Left kidney (tissue), 2 donors: ENCODE results near the gene TOMM40L. TPM values are rescaled to one million over a fixed set of nuclear protein-coding genes. Genes with fewer than 3 reads are reported as not detected.
"Not testable (repeated sequence)": the region's sequence is repeated elsewhere in the genome, so short reads cannot be mapped to it uniquely, and the experiment has no call there.

ENCODE experiments used
- DNase-seq: peaks from one replicate; pipeline ENCODE4 v3.0.0-alpha.2; 2013
- polyA plus RNA-seq: library from polyadenylated mRNA; unstranded; fragments of 120-200 nt; gene quantifications from one replicate; pipeline ENCODE4 v1.2.1, GENCODE V29; 2013; ENCODE audit not compliant: insufficient read length

TOMM40L gene
- polyA plus RNA-seq, 1 donor, result 14.4 TPM

GRCh38 chr1:161255302-161255701 is 29.4 kb downstream of the TOMM40L start:
- not testable (repeated sequence) for DNase-seq

DNA sequence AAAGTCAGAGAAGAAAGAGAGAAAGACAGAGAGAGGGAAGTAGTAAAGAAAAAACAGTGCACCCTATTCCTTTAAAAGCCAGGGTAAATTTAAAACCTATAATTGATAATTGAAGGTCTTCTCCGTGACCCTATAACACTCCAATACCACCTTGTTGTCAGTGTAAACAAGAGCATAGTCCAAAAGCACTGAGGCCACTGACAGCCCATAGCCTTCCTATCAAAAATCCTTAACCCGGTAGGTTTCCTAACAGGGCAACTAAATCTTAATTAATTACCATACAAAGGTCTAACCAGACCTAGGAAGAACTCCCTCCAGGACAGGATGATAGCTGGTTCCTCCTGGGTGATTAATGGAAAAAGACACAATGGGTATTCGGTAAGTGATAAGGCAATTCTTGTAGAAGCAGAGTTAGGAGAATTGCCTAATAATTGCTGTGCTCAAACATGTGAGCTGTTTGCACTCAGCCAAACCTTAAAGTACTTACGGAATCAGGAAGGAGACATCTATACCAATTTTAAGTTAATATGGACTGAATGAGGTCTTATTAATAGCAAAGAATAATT is 30.2 kb downstream of the TOMM40L start:
- not testable (repeated sequence) for DNase-seq

DNA sequence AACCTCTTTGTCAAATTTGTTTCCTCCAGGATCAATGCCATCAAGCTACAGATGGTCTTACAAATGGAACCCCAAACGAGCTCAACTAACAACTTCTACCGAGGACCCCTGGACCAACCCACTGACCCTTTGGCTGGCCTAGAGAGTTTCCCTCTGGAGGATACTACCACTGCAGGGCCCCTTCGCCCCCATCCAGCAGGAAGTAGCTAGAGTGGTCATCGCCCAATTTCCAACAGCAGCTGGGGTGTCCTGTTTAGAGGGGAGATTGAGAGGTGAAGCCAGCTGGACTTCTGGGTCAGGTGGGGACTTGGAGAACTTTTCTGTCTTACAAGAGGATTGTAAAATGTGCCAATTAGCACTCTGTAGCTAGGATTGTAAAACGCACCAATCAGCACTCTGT is 31.2 kb downstream of the TOMM40L start:
- not testable (repeated sequence) for DNase-seq

- DNase-seq, result peak; percentile 61
Observed at GRCh38 chr1:161258439-161259344, 32.8 kb downstream of the TOMM40L start, which contains the start of gene PCP4L1. PCP4L1 (plus strand) TSS chr1:161258745; CDS start chr1:161258975, 230 bp downstream.

GRCh38 chr1:161259345-161259702 is 33.5 kb downstream of the TOMM40L start:
- no peak for DNase-seq

DNA sequence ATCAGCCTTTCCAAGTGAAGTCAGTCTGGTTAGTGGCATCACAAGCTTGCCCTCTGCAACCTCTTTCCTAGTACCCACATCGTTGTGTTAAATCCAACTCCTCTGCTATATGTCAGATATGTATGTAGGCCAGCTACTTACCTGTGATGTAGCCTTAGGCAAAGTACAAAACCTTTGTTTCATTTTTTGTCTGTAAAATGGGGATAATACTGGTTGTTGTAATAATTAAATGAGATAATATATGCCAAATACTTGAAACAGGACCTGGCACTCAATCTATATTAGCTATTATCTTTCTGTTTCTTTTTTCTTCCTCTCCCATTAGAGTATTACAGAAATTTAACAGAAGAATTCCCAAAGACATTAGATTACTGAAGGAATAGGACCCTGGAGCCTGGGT is 33.9 kb downstream of the TOMM40L start:
- no peak for DNase-seq

DNA sequence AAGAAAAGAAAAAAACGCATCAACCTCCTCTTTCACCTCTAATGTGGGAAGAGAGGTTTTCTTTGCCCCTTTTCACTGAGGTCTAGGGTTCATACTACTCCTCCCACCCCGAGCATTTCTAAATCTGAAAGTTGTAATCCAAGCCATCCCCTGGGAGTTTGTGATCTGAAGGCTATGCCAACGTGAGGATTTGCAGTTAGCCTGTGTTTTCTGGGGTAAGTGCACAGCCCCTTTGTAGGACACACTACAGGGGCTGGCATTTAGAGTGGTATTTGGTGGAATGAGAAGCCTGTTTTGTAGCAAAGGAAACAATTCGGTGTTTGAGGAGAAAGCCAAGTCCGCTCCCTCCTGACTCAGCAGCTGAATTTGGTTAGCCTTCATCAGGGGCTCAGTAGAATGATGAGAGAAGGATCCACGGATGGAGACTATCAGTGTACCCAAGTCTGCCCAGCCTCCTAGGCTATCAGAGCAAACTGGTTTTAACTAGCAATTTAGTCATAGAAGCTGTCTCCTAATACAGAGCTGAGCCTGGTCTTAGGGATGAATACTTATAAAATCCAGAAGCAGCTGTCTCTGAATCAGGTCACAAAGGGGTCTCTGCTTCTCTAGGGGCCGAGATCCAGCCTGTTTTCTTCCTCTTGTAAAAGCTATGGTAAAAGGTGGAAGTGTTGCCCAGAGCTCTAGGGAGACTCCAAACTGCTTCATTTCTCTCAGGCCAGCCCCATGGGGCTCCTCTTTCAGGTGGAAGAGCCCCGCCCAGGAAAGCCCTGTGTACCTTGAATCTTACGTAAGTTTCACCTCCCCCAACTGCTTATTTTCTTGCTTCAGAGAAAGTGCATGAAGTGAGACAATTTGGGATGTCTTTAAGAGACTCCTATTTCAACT is 34.8 kb downstream of the TOMM40L start:
- DNase-seq, result no peak

DNA sequence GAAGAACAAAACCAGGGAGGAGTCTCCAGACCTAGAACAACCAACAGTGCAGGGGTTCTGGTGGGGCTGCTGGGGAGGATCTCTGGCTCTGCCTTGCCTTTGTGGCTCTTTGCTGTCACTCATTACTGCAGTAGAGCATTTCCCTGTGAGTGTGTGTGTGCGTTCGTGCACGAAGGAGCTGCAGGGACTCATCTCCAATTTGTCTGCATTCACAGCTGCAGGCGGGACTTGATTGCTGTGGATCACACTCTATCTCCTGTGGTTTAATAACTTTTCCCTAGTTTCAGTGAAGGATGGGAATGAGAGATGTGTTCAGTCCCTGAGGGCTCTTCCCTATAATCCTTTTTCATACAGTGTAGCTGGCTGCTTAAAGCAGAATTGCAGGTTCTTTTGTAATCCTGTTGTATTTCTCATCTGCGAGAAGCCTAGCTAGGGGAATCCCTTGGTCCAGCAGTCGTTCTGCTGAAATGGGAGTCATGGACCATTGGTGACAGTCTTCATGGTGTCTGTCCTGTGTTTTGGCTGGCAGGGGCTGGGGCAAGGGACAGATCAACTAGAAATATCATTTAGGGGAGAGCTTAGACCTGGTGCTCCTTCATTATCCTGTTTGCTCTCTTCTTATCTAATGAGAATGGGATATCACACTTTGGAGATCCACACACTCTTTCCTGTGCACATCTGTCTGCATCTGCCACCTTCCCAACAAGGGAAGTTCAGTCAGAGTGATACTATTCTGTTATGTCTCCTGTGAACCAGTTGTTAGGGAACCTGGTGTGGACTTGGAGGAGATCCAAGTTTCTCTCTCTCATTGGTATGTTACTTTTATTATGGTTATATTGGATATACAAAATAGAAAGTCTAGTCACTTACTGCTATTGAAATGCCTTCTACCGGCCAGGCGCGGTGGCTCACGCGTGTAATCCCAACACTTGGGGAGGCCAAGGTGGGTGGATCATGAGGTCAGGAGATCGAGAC is 35.7 kb downstream of the TOMM40L start:
- no peak for DNase-seq

DNA sequence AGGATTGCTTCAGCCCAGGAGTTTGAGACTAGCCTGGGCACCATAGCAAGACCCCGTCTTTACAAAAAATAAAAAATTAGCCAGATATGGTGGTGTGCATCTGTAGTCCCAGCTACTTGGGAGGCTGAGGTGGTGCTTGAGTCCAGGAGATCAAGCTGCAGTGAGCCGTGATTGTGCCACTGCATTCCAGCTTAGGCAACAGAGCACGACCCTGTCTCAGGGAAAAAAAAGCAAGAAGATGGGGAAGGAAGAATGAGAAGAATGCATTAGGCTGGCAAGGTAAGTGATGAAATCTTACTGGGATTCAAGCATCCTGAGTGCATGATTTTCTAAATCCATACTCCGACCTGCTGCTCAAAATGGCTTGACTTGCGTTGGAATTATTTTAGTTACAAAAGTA is 39.4 kb downstream of the TOMM40L start:
- DNase-seq, result no peak

- DNase-seq, result no peak
Observed at GRCh38 chr1:161266202-161266601, 40.3 kb downstream of the TOMM40L start.

- DNase-seq, result no peak
Observed at GRCh38 chr1:161266836-161267235, 41.0 kb downstream of the TOMM40L start.

DNA sequence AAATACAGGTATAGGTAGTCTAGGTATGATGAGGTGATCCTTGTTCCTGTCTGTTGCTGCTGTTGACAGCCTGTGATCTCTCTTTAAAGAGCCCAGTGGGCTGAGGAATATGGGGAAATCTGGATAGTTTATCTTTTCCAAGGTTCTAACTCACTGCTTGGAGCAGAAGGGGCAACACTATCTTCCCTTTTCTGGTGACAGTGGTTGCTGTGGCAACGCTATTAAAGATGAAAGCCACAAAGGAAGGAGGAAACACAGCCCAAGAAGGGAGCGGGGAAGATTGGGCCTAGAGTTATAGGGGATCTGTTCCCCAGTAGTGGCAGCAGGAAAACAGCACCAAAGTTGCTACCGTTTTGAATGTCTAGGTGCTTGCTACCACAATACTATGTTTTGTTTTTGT is 41.5 kb downstream of the TOMM40L start:
- no peak for DNase-seq

DNA sequence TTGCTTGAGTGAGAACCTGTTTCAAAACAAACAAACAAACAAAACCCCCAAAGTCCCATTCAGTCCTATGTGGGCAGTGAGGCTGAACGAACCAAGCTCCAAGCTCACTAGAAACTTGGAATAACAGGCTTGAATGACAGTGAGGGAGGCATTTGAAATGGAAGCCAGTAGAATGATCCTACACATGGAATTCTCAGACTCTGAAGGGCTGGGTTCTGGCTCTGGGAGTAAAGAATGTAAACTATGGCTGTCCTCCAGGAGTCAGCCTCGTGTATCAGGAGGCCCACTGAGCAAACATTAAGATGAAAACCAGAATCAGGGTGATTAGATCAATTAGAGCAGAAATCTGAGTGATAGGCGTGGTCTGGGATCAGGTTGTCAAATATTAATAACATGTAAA is 47.5 kb downstream of the TOMM40L start:
- DNase-seq, result no peak

- DNase-seq, result no peak
Observed at GRCh38 chr1:161274874-161275273, 49.0 kb downstream of the TOMM40L start.

Other genes with a start within 250 kb of the TOMM40L start
- gene F11R, start 204.9 kb upstream of the TOMM40L start, polyA plus RNA-seq, result 97.2 TPM
- gene TSTD1, start 187.1 kb upstream of the TOMM40L start, polyA plus RNA-seq, result 44.4 TPM
- gene USF1, start 180.1 kb upstream of the TOMM40L start, polyA plus RNA-seq, result 67.9 TPM
- gene ARHGAP30, start 156.2 kb upstream of the TOMM40L start, polyA plus RNA-seq, result 2.2 TPM
- 4.0 TPM for gene NECTIN4, start 136.5 kb upstream of the TOMM40L start, polyA plus RNA-seq
- gene KLHDC9, start 127.7 kb upstream of the TOMM40L start, polyA plus RNA-seq, result 15.0 TPM
- 61.2 TPM for gene PFDN2, start 108.0 kb upstream of the TOMM40L start, polyA plus RNA-seq
- 50.5 TPM for gene NIT1, start 108.0 kb upstream of the TOMM40L start, polyA plus RNA-seq
- gene DEDD, start 93.4 kb upstream of the TOMM40L start, polyA plus RNA-seq, result 57.2 TPM
- 142 TPM for gene UFC1, start 72.1 kb upstream of the TOMM40L start, polyA plus RNA-seq
- 58.3 TPM for gene USP21, start 66.6 kb upstream of the TOMM40L start, polyA plus RNA-seq
- 46.6 TPM for gene PPOX, start 59.6 kb upstream of the TOMM40L start, polyA plus RNA-seq
- 36.8 TPM for gene B4GALT3, start 48.6 kb upstream of the TOMM40L start, polyA plus RNA-seq
- gene ADAMTS4, start 27.0 kb upstream of the TOMM40L start, polyA plus RNA-seq, result 1.4 TPM
- gene NDUFS2, start 23.7 kb upstream of the TOMM40L start, polyA plus RNA-seq, result 211 TPM
- 10.8 TPM for gene FCER1G, start 10.8 kb upstream of the TOMM40L start, polyA plus RNA-seq
- gene APOA2, start 2.4 kb upstream of the TOMM40L start, polyA plus RNA-seq, result not detected
- 3.6 TPM for gene NR1I3, start 12.1 kb downstream of the TOMM40L start, polyA plus RNA-seq
- 1.2 TPM for gene PCP4L1, start 32.7 kb downstream of the TOMM40L start, polyA plus RNA-seq
- gene MPZ, start 83.9 kb downstream of the TOMM40L start, polyA plus RNA-seq, result 3.5 TPM
- 272 TPM for gene SDHC, start 88.3 kb downstream of the TOMM40L start, polyA plus RNA-seq
- gene CFAP126, start 141.8 kb downstream of the TOMM40L start, polyA plus RNA-seq, result 15.2 TPM